HepG2 (cell line): ENCODE measurements around the gene SCFD1. TPM values are rescaled to one million over a fixed set of nuclear protein-coding genes. Genes with fewer than 3 reads are reported as not detected.

ENCODE experiments used
- ATAC-seq: fragments of 200-7000 bp; cut with Tn5 transposase; 3 replicates; pipeline ENCODE4 v1.9.1; 2020; ENCODE audit warnings: mild to moderate bottlenecking, moderate library complexity
- BruUV-seq: library from RNA; stranded (reverse); fragments of 400-500 nt; replicated peaks from 2 replicates; lab custom pipeline; 2021; lab: Mats Ljungman, UMichigan
- CTCF ChIA-PET: fragments of 300-600 bp; formaldehyde crosslinking; extraction: SDS; loops from one replicate; lab custom pipeline; 2021; ENCODE audit warnings: low total read pairs, inconsistent platforms, low intra/inter-chr PET ratio; lab: Yijun Ruan, JAX
- POLR2A ChIA-PET: fragments of 350-600 bp; sonication (Branson Sonifier 250); formaldehyde crosslinking; loops from one replicate; lab custom pipeline; 2020; ENCODE audit warnings: antibody characterized with exemption, inconsistent platforms; lab: Yijun Ruan, JAX
- DNase-seq: peaks from one replicate; pipeline ENCODE4 v3.0.0-alpha.2; 2015; ENCODE audit warnings: low spot score
- FAIRE-seq: peaks from 3 replicates; lab custom pipeline; 2011; peaks lifted over from hg19 to GRCh38; lab: Jason Lieb, UNC
- H2AFZ ChIP-seq: one replicate; pipeline ENCODE4 v1.6.1; 2011; ENCODE audit warnings: low read length, inconsistent platforms
- H3K27ac ChIP-seq: fragments of 300-600 bp; 3 replicates; pipeline ENCODE4 v1.8.0; 2011; ENCODE audit warnings: mixed run types, mild to moderate bottlenecking, mixed read lengths, low read length, inconsistent platforms; ENCODE audit not compliant: insufficient read depth; ENCODE audit errors: extremely low read length
- H3K27me3 ChIP-seq, 2 experiments: fragments of 200-600 bp in 1 of 2; 2 replicates in 1 of 2; 3 replicates in 1 of 2; pipeline versions ENCODE4 v1.6.0 to v1.8.0; 2011; ENCODE audit warnings: low read length in 2 of 2, mild to moderate bottlenecking in 2 of 2, moderate library complexity in 2 of 2, inconsistent platforms in 1 of 2; ENCODE audit not compliant: insufficient read depth in 2 of 2, control insufficient read depth in 1 of 2
- H3K36me3 ChIP-seq, 2 experiments: fragments of 200-600 bp in 1 of 2; replicated peaks in 1 of 2; 2 replicates in 1 of 2; 3 replicates in 1 of 2; pipeline versions ENCODE4 v1.5.1 to v1.8.0; 2011; ENCODE audit warnings: low read length in 2 of 2, inconsistent platforms in 1 of 2; ENCODE audit not compliant: insufficient read depth in 2 of 2, control insufficient read depth in 1 of 2
- H3K4me1 ChIP-seq: 2 replicates; pipeline ENCODE4 v1.5.1; 2012; ENCODE audit warnings: low read length, inconsistent platforms; ENCODE audit not compliant: insufficient read depth
- H3K4me2 ChIP-seq: 2 replicates; pipeline ENCODE4 v1.6.0; 2011; ENCODE audit warnings: low read depth, low read length, inconsistent platforms
- H3K4me3 ChIP-seq, 3 experiments: fragments of 200-600 bp in 1 of 3; sonication (generic), shearing (Covaris generic) in 1 of 3; replicated peaks in 1 of 3; 2 replicates each; pipeline ENCODE4 v1.5.1; 2011 to 2016; ENCODE audit warnings: low read length in 3 of 3, inconsistent platforms in 2 of 3, low read depth in 2 of 3, mild to moderate bottlenecking in 2 of 3, control low read depth in 1 of 3, mixed read lengths in 1 of 3; ENCODE audit not compliant: insufficient read depth in 1 of 3
- H3K79me2 ChIP-seq: one replicate; pipeline ENCODE4 v1.6.1; 2011; ENCODE audit warnings: low read length, inconsistent platforms; ENCODE audit not compliant: insufficient read depth
- H3K9ac ChIP-seq: 2 replicates; pipeline ENCODE4 v1.6.0; 2011; ENCODE audit warnings: mild to moderate bottlenecking, low read depth, low read length, inconsistent platforms; ENCODE audit not compliant: insufficient read depth
- H3K9me3 ChIP-seq: 2 replicates; pipeline ENCODE4 v1.5.1; 2012; ENCODE audit warnings: mild to moderate bottlenecking, low read length
- H4K20me1 ChIP-seq: 2 replicates; pipeline ENCODE4 v1.6.0; 2011; ENCODE audit warnings: inconsistent platforms, mild to moderate bottlenecking, low read length, moderate library complexity; ENCODE audit not compliant: insufficient read depth
- CEBPB ChIP-seq: IDR thresholded peaks from 2 replicates; pipeline ENCODE4 v1.6.1; 2011; ENCODE audit warnings: low read depth, low read length, improper control_type of control experiment, borderline replicate concordance
- EEA1 ChIP-seq: sonication (generic); formaldehyde crosslinking; IDR thresholded peaks from 2 replicates; pipeline ENCODE4 v1.5.1; 2020; ENCODE audit warnings: mild to moderate bottlenecking, missing genetic modification reagents, borderline replicate concordance
- ESRRA ChIP-seq: sonication (generic); formaldehyde crosslinking; IDR thresholded peaks from 2 replicates; pipeline ENCODE4 v1.5.1; 2020; ENCODE audit warnings: mild to moderate bottlenecking, low read depth, missing genetic modification reagents
- MLLT10 ChIP-seq: sonication (generic); formaldehyde crosslinking; IDR thresholded peaks from 2 replicates; pipeline ENCODE4 v1.4.0; 2020; ENCODE audit warnings: missing genetic modification reagents
- NFYC ChIP-seq: IDR thresholded peaks from 2 replicates; pipeline ENCODE4 v1.6.1; 2016; ENCODE audit warnings: missing genetic modification reagents, missing compliant biosample characterization
- ZNF468 ChIP-seq: sonication (generic); formaldehyde crosslinking; IDR thresholded peaks from 2 replicates; pipeline ENCODE4 v1.8.0; 2022; ENCODE audit warnings: mild to moderate bottlenecking, moderate library complexity, missing genetic modification reagents
- in situ Hi-C: cut with HindIII; loops from 2 replicates; pipeline ENCODE4 v1.10.0; 2017; ENCODE audit warnings: low pct_unique_long_range_greater_than_20kb; ENCODE audit not compliant: extremely low pct_ligation_motif_present
- intact Hi-C: fragments of 100-400 bp; cut with micrococcal nuclease; formaldehyde crosslinking; loops from one replicate; pipeline ENCODE4 v1.10.0; 2022; ENCODE audit not compliant: unreplicated experiment
- polyA plus RNA-seq, 8 experiments: library from polyadenylated mRNA; depleted of rRNA in 3 of 8; stranded (reverse) in 7 of 8; unstranded in 1 of 8; fragments of >200 nt; fragmentation: Illumina TruSeq in 4 of 8; extraction: Trizol in 4 of 8; gene quantifications; 2 replicates each; pipeline versions ENCODE4 v1.2.1 to v1.2.3, GENCODE V29; 2011 to 2016; ENCODE audit warnings: low read depth in 4 of 8, missing spikeins in 1 of 8, mixed read lengths in 1 of 8; ENCODE audit not compliant: insufficient read depth in 1 of 8
- total RNA-seq, 5 experiments: library from RNA; depleted of rRNA; stranded (reverse); fragments of >200 nt; fragmentation: Illumina TruSeq; extraction: Trizol; gene quantifications; 2 replicates each; pipeline ENCODE4 v1.2.3, GENCODE V29; 2016; ENCODE audit warnings: low read depth in 1 of 5
- TF ChIP-seq, protein P1 (sequence below): sonication (generic); formaldehyde crosslinking; IDR thresholded peaks from 2 replicates; pipeline ENCODE4 v1.5.0; 2020; ENCODE audit warnings: mild to moderate bottlenecking, missing genetic modification reagents, borderline replicate concordance
- TF ChIP-seq, protein P2 (sequence below): sonication (generic); formaldehyde crosslinking; IDR thresholded peaks from 2 replicates; pipeline ENCODE4 v1.5.0; 2020; ENCODE audit warnings: mild to moderate bottlenecking, low read depth, missing genetic modification reagents, borderline replicate concordance

The SCFD1 gene
- total and polyA plus RNA-seq, 2 of the 13 experiments (the other 11 are each of a cell fraction or from before 2014, with no cell fraction given) = 235 to 256 TPM

DNA sequence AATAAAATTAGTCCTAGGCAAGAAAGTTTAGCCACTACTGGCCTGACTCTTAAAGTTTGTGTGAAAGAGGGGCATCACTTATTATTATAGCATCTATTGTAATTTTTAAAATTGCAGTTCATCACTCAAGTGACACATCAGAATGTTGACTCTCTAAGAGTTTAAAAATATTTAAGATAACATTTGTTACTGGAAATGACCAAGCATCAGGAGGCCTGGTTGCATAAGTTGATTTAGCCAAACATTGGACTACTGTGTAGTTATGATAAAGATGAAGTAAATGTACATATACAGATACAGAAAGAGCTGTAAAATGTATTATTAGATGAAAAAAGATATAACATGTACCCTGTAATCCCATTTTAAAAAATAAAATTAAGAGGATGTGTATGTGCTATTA lies 47.5 kb downstream of the SCFD1 start:
- FAIRE-seq (no peak), DNase-seq (no peak), ATAC-seq (no peak)
- no peak for TF ChIP-seq CEBPB
- no peak for TF ChIP-seq ZNF468 (CRISPR knock-in tag)
- TF ChIP-seq, protein P1, sequence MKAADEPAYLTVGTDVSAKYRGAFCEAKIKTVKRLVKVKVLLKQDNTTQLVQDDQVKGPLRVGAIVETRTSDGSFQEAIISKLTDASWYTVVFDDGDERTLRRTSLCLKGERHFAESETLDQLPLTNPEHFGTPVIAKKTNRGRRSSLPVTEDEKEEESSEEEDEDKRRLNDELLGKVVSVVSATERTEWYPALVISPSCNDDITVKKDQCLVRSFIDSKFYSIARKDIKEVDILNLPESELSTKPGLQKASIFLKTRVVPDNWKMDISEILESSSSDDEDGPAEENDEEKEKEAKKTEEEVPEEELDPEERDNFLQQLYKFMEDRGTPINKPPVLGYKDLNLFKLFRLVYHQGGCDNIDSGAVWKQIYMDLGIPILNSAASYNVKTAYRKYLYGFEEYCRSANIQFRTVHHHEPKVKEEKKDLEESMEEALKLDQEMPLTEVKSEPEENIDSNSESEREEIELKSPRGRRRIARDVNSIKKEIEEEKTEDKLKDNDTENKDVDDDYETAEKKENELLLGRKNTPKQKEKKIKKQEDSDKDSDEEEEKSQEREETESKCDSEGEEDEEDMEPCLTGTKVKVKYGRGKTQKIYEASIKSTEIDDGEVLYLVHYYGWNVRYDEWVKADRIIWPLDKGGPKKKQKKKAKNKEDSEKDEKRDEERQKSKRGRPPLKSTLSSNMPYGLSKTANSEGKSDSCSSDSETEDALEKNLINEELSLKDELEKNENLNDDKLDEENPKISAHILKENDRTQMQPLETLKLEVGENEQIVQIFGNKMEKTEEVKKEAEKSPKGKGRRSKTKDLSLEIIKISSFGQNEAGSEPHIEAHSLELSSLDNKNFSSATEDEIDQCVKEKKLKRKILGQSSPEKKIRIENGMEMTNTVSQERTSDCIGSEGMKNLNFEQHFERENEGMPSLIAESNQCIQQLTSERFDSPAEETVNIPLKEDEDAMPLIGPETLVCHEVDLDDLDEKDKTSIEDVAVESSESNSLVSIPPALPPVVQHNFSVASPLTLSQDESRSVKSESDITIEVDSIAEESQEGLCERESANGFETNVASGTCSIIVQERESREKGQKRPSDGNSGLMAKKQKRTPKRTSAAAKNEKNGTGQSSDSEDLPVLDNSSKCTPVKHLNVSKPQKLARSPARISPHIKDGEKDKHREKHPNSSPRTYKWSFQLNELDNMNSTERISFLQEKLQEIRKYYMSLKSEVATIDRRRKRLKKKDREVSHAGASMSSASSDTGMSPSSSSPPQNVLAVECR (CRISPR knock-in tag) = no peak
- no peak for TF ChIP-seq ESRRA (CRISPR knock-in tag)
- no peak for TF ChIP-seq MLLT10 (CRISPR knock-in tag)
- TF ChIP-seq, protein P2, sequence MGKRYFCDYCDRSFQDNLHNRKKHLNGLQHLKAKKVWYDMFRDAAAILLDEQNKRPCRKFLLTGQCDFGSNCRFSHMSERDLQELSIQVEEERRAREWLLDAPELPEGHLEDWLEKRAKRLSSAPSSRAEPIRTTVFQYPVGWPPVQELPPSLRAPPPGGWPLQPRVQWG (CRISPR knock-in tag) = no peak
- TF ChIP-seq EEA1 (CRISPR knock-in tag) = no peak
- no peak for TF ChIP-seq NFYC
- Histone ChIP-seq H3K27ac (no peak overlapping the region), H3K4me1 (no peaks in the 10 kb centered on the region), H3K4me2 (no peak overlapping the region), H4K20me1 (no peaks in the 10 kb centered on the region), H3K9me3 (no peaks in the 10 kb centered on the region), H2AFZ (no peak overlapping the region), H3K27me3 (no peaks in the 10 kb centered on the region), H3K36me3 (peaks cover 4 to 48% of the 10 kb centered on the region in 2 experiments), H3K79me2 (no peaks in the 10 kb centered on the region), H3K4me3 (no peak overlapping the region), H3K9ac (no peak overlapping the region)
- ChIA-PET POLR2A (no interaction called here), CTCF (no interaction called here)
- in situ Hi-C loops (no loop called here), intact Hi-C loops (no loop called here)
- BruUV-seq = no TSS peak
